Lung (tissue), 12 donors: Measurements from ENCODE around the gene ENTPD2. TPM values are rescaled to one million over a fixed set of nuclear protein-coding genes. Genes with fewer than 3 reads are reported as not detected.

ENCODE experiments used
- ATAC-seq: fragments of 200-7000 bp; cut with Tn5 transposase; one replicate; pipeline ENCODE4 v1.9.1; 2020; ENCODE audit warnings: moderate number of reproducible peaks; ENCODE audit not compliant: insufficient read depth, low FRiP score
- DNase-seq, 3 donors: peaks; one replicate each; pipeline ENCODE4 v3.0.0-alpha.2; 2013 to 2017
- H3K27ac ChIP-seq, 2 donors: one replicate each; pipeline ENCODE4 v1.5.1; 2013; ENCODE audit warnings: mild to moderate bottlenecking in 2 of 2, moderate library complexity in 2 of 2, control low read depth in 1 of 2, inconsistent platforms in 1 of 2, low read depth in 1 of 2, low read length in 1 of 2
- H3K27me3 ChIP-seq, 3 donors: one replicate each; pipeline ENCODE4 v1.5.1; 2013; ENCODE audit warnings: low read length in 2 of 3; ENCODE audit not compliant: control insufficient read depth in 3 of 3, insufficient read depth in 3 of 3
- H3K36me3 ChIP-seq, 4 donors: one replicate each; pipeline ENCODE4 v1.5.1; 2013; ENCODE audit warnings: low read length in 4 of 4, mild to moderate bottlenecking in 1 of 4, moderate library complexity in 1 of 4; ENCODE audit not compliant: control insufficient read depth in 4 of 4, insufficient read depth in 4 of 4
- H3K4me1 ChIP-seq, 5 donors: one replicate each; pipeline ENCODE4 v1.5.1; 2013; ENCODE audit warnings: low read length in 5 of 5, mild to moderate bottlenecking in 2 of 5, moderate library complexity in 1 of 5; ENCODE audit not compliant: control insufficient read depth in 5 of 5, insufficient read depth in 5 of 5
- H3K4me3 ChIP-seq: one replicate; pipeline ENCODE4 v1.5.1; 2013; ENCODE audit warnings: mild to moderate bottlenecking, control low read depth, moderate library complexity
- H3K9ac ChIP-seq, 2 donors: one replicate each; pipeline ENCODE4 v1.5.1; 2013; ENCODE audit warnings: low read length in 2 of 2, control low read depth in 1 of 2; ENCODE audit not compliant: insufficient read depth in 1 of 2
- H3K9me3 ChIP-seq, 4 donors: one replicate each; pipeline ENCODE4 v1.5.1; 2013; ENCODE audit warnings: low read length in 3 of 4, mild to moderate bottlenecking in 1 of 4, moderate library complexity in 1 of 4; ENCODE audit not compliant: control insufficient read depth in 4 of 4, insufficient read depth in 3 of 4
- CTCF ChIP-seq: IDR thresholded peaks from 2 replicates; pipeline ENCODE4 v1.5.1; 2012; ENCODE audit warnings: mild to moderate bottlenecking; ENCODE audit errors: control extremely low read depth, extremely low read depth
- WGBS, 2 donors: extraction: QIAGEN DNeasy Blood & Tissue Kit; methylation state at CpG; one replicate each; pipeline ENCODE4 v1.1.7; 2013; 5-methylcytosine and 5-hydroxymethylcytosine counted together
- polyA plus RNA-seq, 2 donors: library from polyadenylated mRNA; stranded (reverse); fragments of 200-250 nt; gene quantifications; one replicate each; pipeline ENCODE4 v1.2.1, GENCODE V29; 2013
- total RNA-seq, 2 donors: library from RNA; depleted of rRNA in 1 of 2; stranded (reverse); fragments of >200 nt in 1 of 2; gene quantifications; one replicate each; pipeline ENCODE4 v1.2.1, GENCODE V29; 2014 to 2021
- donor health status: control.
- donor health status: control.
- donor health status: Bipolar disorder and iron deficiency.
- donor health status: healthy.
- donor health status: DM: yes; HTN: yes; CAD: no.

ENTPD2 gene
- total and polyA plus RNA-seq, 4 donors = 0.39 to 3.2 (median 1.2) TPM

- H3K4me3 ChIP-seq = no peak overlapping the region
- no peaks in the 10 kb centered on the region for H3K27me3 ChIP-seq
- no peaks in the 10 kb centered on the region for H3K4me1 ChIP-seq
- H3K36me3 ChIP-seq = peaks cover 0 to 61% (median 7%) of the 10 kb centered on the region in 4 donors
- DNase-seq (no peak), ATAC-seq (no peak)
- no peak overlapping the region for H3K9ac ChIP-seq
- 97% methylated on average over 14 to 16 of the region's 16 CpGs for WGBS, 2 donors
- no peak overlapping the region for H3K27ac ChIP-seq
- no peaks in the 10 kb centered on the region for H3K9me3 ChIP-seq
- no peak for TF ChIP-seq CTCF
Observed at GRCh38 chr9:137016436-137016835, 37.4 kb downstream of the ENTPD2 start.

- ATAC-seq (no peak), DNase-seq (no peak)
- Histone ChIP-seq H3K4me1 (no peaks in the 10 kb centered on the region), H3K9me3 (no peaks in the 10 kb centered on the region), H3K9ac (no peak overlapping the region), H3K36me3 (peaks cover 0 to 64% (median 7%) of the 10 kb centered on the region in 4 donors), H3K4me3 (no peak overlapping the region), H3K27me3 (no peaks in the 10 kb centered on the region), H3K27ac (no peak overlapping the region)
- 96 to 98% methylated on average over 21 of the region's 21 CpGs for WGBS, 2 donors
- no peak for TF ChIP-seq CTCF
Observed at GRCh38 chr9:137015976-137016375, 37.9 kb downstream of the ENTPD2 start.

GRCh38 chr9:137015540-137015930, 38.3 kb downstream of the ENTPD2 start:
- ATAC-seq = no peak
- Histone ChIP-seq H3K27ac (no peak overlapping the region), H3K9ac (no peak overlapping the region), H3K4me1 (no peaks in the 10 kb centered on the region), H3K4me3 (no peak overlapping the region), H3K27me3 (no peaks in the 10 kb centered on the region), H3K36me3 (peaks cover 0 to 64% (median 7%) of the 10 kb centered on the region in 4 donors), H3K9me3 (no peaks in the 10 kb centered on the region)
- no peak for TF ChIP-seq CTCF
- DNase-seq = no peak
- 98% methylated on average over 25 of the region's 25 CpGs for WGBS, 2 donors
